ENCODE data around the gene NAXE.

- TF ChIP-seq CTCF (conservative IDR thresholded peaks at IDR 0.05) (no peak), ZFX (IDR thresholded peaks at IDR 0.05) (no peak)
Measured at GRCh38 chr1:156549390-156549789, 42.2 kb upstream of the NAXE start.
